NCI-H510A (cell line): Measurements from ENCODE around the gene SULT4A1.
A peak's percentile ranks its signal among the peaks of the same experiment; 100 is the strongest.

ENCODE experiments used
- DNase-seq: peaks from one replicate; lab custom pipeline; 2025; lab: John Stamatoyannopoulos, UW

The SULT4A1 gene

GRCh38 chr22:43828725-43828997, 33.7 kb downstream of the SULT4A1 start:
- no peak for DNase-seq

- DNase-seq, result no peak
Observed at GRCh38 chr22:43827926-43828724, 34.2 kb downstream of the SULT4A1 start.

GRCh38 chr22:43827003-43827735, 35.1 kb downstream of the SULT4A1 start:
- no peak for DNase-seq

GRCh38 chr22:43826142-43827002, 35.9 kb downstream of the SULT4A1 start:
- no peak for DNase-seq

GRCh38 chr22:43825651-43826050, 36.7 kb downstream of the SULT4A1 start:
- no peak for DNase-seq

GRCh38 chr22:43824724-43825420, 37.4 kb downstream of the SULT4A1 start:
- no peak for DNase-seq

- DNase-seq, result no peak
Observed at GRCh38 chr22:43823911-43824665, 38.2 kb downstream of the SULT4A1 start.

GRCh38 chr22:43823353-43823908, 38.9 kb downstream of the SULT4A1 start:
- DNase-seq, result no peak

GRCh38 chr22:43821606-43822425, 40.5 kb downstream of the SULT4A1 start:
- no peak for DNase-seq

- no peak for DNase-seq
Observed at GRCh38 chr22:43820651-43821305, 41.5 kb downstream of the SULT4A1 start.

- no peak for DNase-seq
Observed at GRCh38 chr22:43819931-43820640, 42.2 kb downstream of the SULT4A1 start.

- no peak for DNase-seq
Observed at GRCh38 chr22:43819421-43819921, 42.8 kb downstream of the SULT4A1 start.

GRCh38 chr22:43818981-43819380, 43.3 kb downstream of the SULT4A1 start:
- DNase-seq, result no peak

- DNase-seq, result no peak
Observed at GRCh38 chr22:43817402-43817801, 44.9 kb downstream of the SULT4A1 start.

GRCh38 chr22:43814264-43814663, 48.0 kb downstream of the SULT4A1 start:
- DNase-seq, result no peak

- DNase-seq, result no peak
Observed at GRCh38 chr22:43812890-43813289, 49.4 kb downstream of the SULT4A1 start.

- peak; percentile 77 for DNase-seq
Observed at GRCh38 chr22:43812149-43812842, 50.0 kb downstream of the SULT4A1 start, which contains the start of gene EFCAB6. Gene EFCAB6 (minus strand): TSS chr22:43812305. CDS start chr22:43782318, 29,987 bp downstream.

GRCh38 chr22:43811777-43812148, 50.5 kb downstream of the SULT4A1 start:
- DNase-seq, result no peak
